22Rv1 (cell line): ENCODE data around the gene HOXD8.

ENCODE experiments used
- H3K27ac ChIP-seq: fragments of 450-650 bp; 2 replicates; pipeline ENCODE4 v1.5.1; 2017
- CTCF ChIP-seq: fragments of 450-650 bp; IDR thresholded peaks from 2 replicates; pipeline ENCODE4 v1.5.1; 2017; ENCODE audit warnings: mild to moderate bottlenecking
- ZFX ChIP-seq: fragments of 450-650 bp; IDR thresholded peaks from 2 replicates; pipeline ENCODE4 v1.6.1; 2017; ENCODE audit warnings: antibody characterized with exemption, borderline replicate concordance

Gene HOXD8

GRCh38 chr2:176128982-176129796 lies at the start of gene HOXD8:
Gene HOXD8, plus strand, starts transcription at chr2:176129705. Its CDS starts 662 bp downstream, at chr2:176130367.
- H3K27ac ChIP-seq, result no peak within 1 kb of the TSS
- TF ChIP-seq CTCF, result no peak
- no peak for TF ChIP-seq ZFX

GRCh38 chr2:176079831-176080539 lies 49.5 kb upstream of the HOXD8 start:
- no peak overlapping the region for H3K27ac ChIP-seq
- TF ChIP-seq CTCF (peak; percentile 83), ZFX (no peak)

- no peak overlapping the region for H3K27ac ChIP-seq
- TF ChIP-seq CTCF (no peak), ZFX (no peak)
Measured at GRCh38 chr2:176080540-176081375, 48.7 kb upstream of the HOXD8 start.

GRCh38 chr2:176081376-176081836 lies 48.1 kb upstream of the HOXD8 start:
- H3K27ac ChIP-seq, result no peak overlapping the region
- TF ChIP-seq CTCF (no peak), ZFX (no peak)

GRCh38 chr2:176081837-176082524 lies 47.5 kb upstream of the HOXD8 start:
- H3K27ac ChIP-seq, result no peak overlapping the region
- no peak for TF ChIP-seq ZFX
- TF ChIP-seq CTCF, result no peak

GRCh38 chr2:176082525-176082823 lies 47.0 kb upstream of the HOXD8 start:
- TF ChIP-seq ZFX (no peak), CTCF (no peak)
- no peak overlapping the region for H3K27ac ChIP-seq
